IMR-90 (cell line): Measurements from ENCODE around the gene SLFNL1. TPM values are rescaled to one million over a fixed set of nuclear protein-coding genes. Genes with fewer than 3 reads are reported as not detected.
A peak's percentile ranks its signal among the peaks of the same experiment; 100 is the strongest.

Experiments used
- ATAC-seq: fragments of 200-7000 bp; cut with Tn5 transposase; 2 replicates; pipeline ENCODE4 v1.9.1; 2020; ENCODE audit warnings: low read depth, mild to moderate bottlenecking, moderate library complexity
- BruUV-seq: library from RNA; stranded (reverse); fragments of 400-500 nt; replicated peaks from 2 replicates; lab custom pipeline; 2021; lab: Mats Ljungman, UMichigan
- CTCF ChIA-PET: fragments of 300-600 bp; formaldehyde crosslinking; extraction: SDS; loops from one replicate; lab custom pipeline; 2021; ENCODE audit warnings: antibody characterized with exemption; lab: Yijun Ruan, JAX
- POLR2A ChIA-PET: fragments of 300-600 bp; sonication (Branson Sonifier 250); formaldehyde crosslinking; loops from one replicate; lab custom pipeline; 2022; ENCODE audit warnings: antibody characterized with exemption; ENCODE audit not compliant: unreplicated experiment; lab: Charles Lee
- DNase-seq: peaks from one replicate; pipeline ENCODE4 v3.0.0; 2013
- H2AFZ ChIP-seq: replicated peaks from 2 replicates; pipeline ENCODE3; 2013; ENCODE audit warnings: low read length, mild to moderate bottlenecking; ENCODE audit not compliant: poor library complexity
- H2AK5ac ChIP-seq: 2 replicates; pipeline ENCODE4 v1.6.1; 2013; ENCODE audit warnings: low read depth, low read length, inconsistent platforms
- H2AK9ac ChIP-seq: replicated peaks from 2 replicates; pipeline ENCODE3; 2013; ENCODE audit warnings: mild to moderate bottlenecking, low read depth, low read length, moderate library complexity; ENCODE audit not compliant: poor library complexity
- H2BK120ac ChIP-seq: 2 replicates; pipeline ENCODE4 v1.6.1; 2013; ENCODE audit warnings: low read depth, low read length, inconsistent platforms
- H2BK15ac ChIP-seq: 3 replicates; pipeline ENCODE4 v1.6.1; 2013; ENCODE audit warnings: low read depth, low read length, inconsistent platforms
- H2BK20ac ChIP-seq: 2 replicates; pipeline ENCODE4 v1.6.1; 2013; ENCODE audit warnings: low read depth, mild to moderate bottlenecking, inconsistent platforms, low read length, moderate library complexity
- H2BK5ac ChIP-seq: 2 replicates; pipeline ENCODE4 v1.6.1; 2013; ENCODE audit warnings: mild to moderate bottlenecking, low read depth, low read length, inconsistent platforms; ENCODE audit not compliant: poor library complexity, severe bottlenecking
- H3K14ac ChIP-seq: replicated peaks from 2 replicates; pipeline ENCODE4 v1.6.1; 2013; ENCODE audit warnings: low read depth, low read length, inconsistent platforms
- H3K18ac ChIP-seq: 2 replicates; pipeline ENCODE4 v1.6.1; 2013; ENCODE audit warnings: low read depth, low read length, control low read depth
- H3K23ac ChIP-seq: 2 replicates; pipeline ENCODE4 v1.6.1; 2013; ENCODE audit warnings: low read depth, low read length, inconsistent platforms
- H3K27ac ChIP-seq: 2 replicates; pipeline ENCODE4 v1.5.1; 2013; ENCODE audit warnings: mild to moderate bottlenecking, control low read depth, low read length; ENCODE audit not compliant: insufficient read depth
- H3K27me3 ChIP-seq: 2 replicates; pipeline ENCODE4 v1.6.1; 2013; ENCODE audit warnings: low read length; ENCODE audit not compliant: control insufficient read depth, insufficient read depth
- H3K36me3 ChIP-seq: 2 replicates; pipeline ENCODE4 v1.6.1; 2013; ENCODE audit warnings: low read length, mixed read lengths; ENCODE audit not compliant: control insufficient read depth, insufficient read depth
- H3K4ac ChIP-seq: 2 replicates; pipeline ENCODE4 v1.6.1; 2013; ENCODE audit warnings: low read depth, low read length, inconsistent platforms
- H3K4me1 ChIP-seq: 2 replicates; pipeline ENCODE4 v1.6.1; 2013; ENCODE audit warnings: low read length, mixed read lengths; ENCODE audit not compliant: control insufficient read depth, insufficient read depth
- H3K4me2 ChIP-seq: 2 replicates; pipeline ENCODE4 v1.6.1; 2013; ENCODE audit warnings: low read depth, mild to moderate bottlenecking, control low read depth, low read length, moderate library complexity
- H3K4me3 ChIP-seq: 2 replicates; pipeline ENCODE4 v1.5.1; 2013; ENCODE audit warnings: low read depth, mild to moderate bottlenecking, control low read depth, low read length, moderate library complexity; ENCODE audit not compliant: insufficient read depth
- H3K56ac ChIP-seq: 2 replicates; pipeline ENCODE4 v1.6.1; 2013; ENCODE audit warnings: low read length, inconsistent platforms; ENCODE audit not compliant: insufficient read depth; ENCODE audit errors: extremely low read depth
- H3K79me1 ChIP-seq, 2 experiments: 2 replicates each; pipeline ENCODE4 v1.6.1; 2013; ENCODE audit warnings: low read length in 2 of 2, inconsistent platforms in 1 of 2, low read depth in 1 of 2
- H3K9ac ChIP-seq: 2 replicates; pipeline ENCODE4 v1.6.1; 2013; ENCODE audit warnings: low read depth, low read length, control low read depth
- H3K9me1 ChIP-seq: 2 replicates; pipeline ENCODE4 v1.6.1; 2013; ENCODE audit warnings: low read length, inconsistent platforms; ENCODE audit not compliant: insufficient read depth
- H3K9me3 ChIP-seq: 2 replicates; pipeline ENCODE4 v1.6.1; 2013; ENCODE audit warnings: low read length; ENCODE audit not compliant: control insufficient read depth, insufficient read depth
- H4K20me1 ChIP-seq: 2 replicates; pipeline ENCODE4 v1.6.1; 2013; ENCODE audit warnings: low read length, inconsistent platforms; ENCODE audit not compliant: insufficient read depth
- H4K5ac ChIP-seq: 2 replicates; pipeline ENCODE4 v1.6.1; 2013; ENCODE audit warnings: mild to moderate bottlenecking, low read depth, low read length, control low read depth
- H4K8ac ChIP-seq, 2 experiments: 2 replicates each; pipeline ENCODE4 v1.6.1; 2013; ENCODE audit warnings: low read depth in 2 of 2, low read length in 2 of 2, control low read depth in 1 of 2, inconsistent platforms in 1 of 2
- H4K91ac ChIP-seq: 2 replicates; pipeline ENCODE4 v1.6.1; 2013; ENCODE audit warnings: low read depth, low read length, inconsistent platforms; ENCODE audit not compliant: insufficient read depth
- FOS ChIP-seq: fragments of 150-350 bp; IDR thresholded peaks from 2 replicates; pipeline ENCODE4 v1.6.1; 2016; ENCODE audit warnings: low read depth, low read length
- WGBS, 2 experiments: methylation state at CpG; one replicate each; pipeline versions ENCODE4 v1.1.5 to v1.1.7; 2013; ENCODE audit warnings: missing lambda C conversion rate in 2 of 2; ENCODE audit not compliant: insufficient read length in 1 of 2; ENCODE audit errors: extremely low coverage in 2 of 2; 5-methylcytosine and 5-hydroxymethylcytosine counted together
- dilution Hi-C: fragments of 300-500 bp; cut with HindIII; formaldehyde crosslinking; loops from one replicate; pipeline ENCODE4 v1.14.3; 2018; ENCODE audit warnings: low sequenced_read_pairs; ENCODE audit not compliant: unreplicated experiment
- in situ Hi-C: fragments of 300-500 bp; cut with MboI; formaldehyde crosslinking; loops from 3 replicates; pipeline ENCODE4 v1.14.3; 2019; ENCODE audit warnings: low sequenced_read_pairs, inconsistent platforms, mixed read lengths
- intact Hi-C: fragments of 100-400 bp; cut with micrococcal nuclease; formaldehyde crosslinking; loops from 2 replicates; pipeline ENCODE4 v1.10.0; 2022
- polyA plus RNA-seq, 3 experiments: library from polyadenylated mRNA; depleted of rRNA; stranded (reverse); fragments of >200 nt; gene quantifications; 2 replicates each; pipeline ENCODE4 v1.2.3, GENCODE V29; 2012; ENCODE audit warnings: low replicate concordance in 1 of 3
- total RNA-seq: library from RNA; depleted of rRNA; stranded (reverse); fragments of >200 nt; gene quantifications from 2 replicates; pipeline ENCODE4 v1.2.3, GENCODE V29; 2012
- TF ChIP-seq, protein P1 (sequence below): conservative IDR thresholded peaks from 2 replicates; pipeline ENCODE4 v1.5.1; 2012; ENCODE audit warnings: mild to moderate bottlenecking, low read depth, low read length, improper control_type of control experiment

The SLFNL1 gene
- total and polyA plus RNA-seq, 2 of the 4 experiments (the other 2 are of a cell fraction): under 0.01 to 0.09 TPM

- H3K18ac ChIP-seq: no peak overlapping the region
- no peak overlapping the region for H4K5ac ChIP-seq
- H3K4ac ChIP-seq: 0 out of 2 replicates have a peak overlapping the region, but pooled peaks have one; percentile 31
- WGBS, 2 experiments: no CpG with 5 or more reads among the region's 1 CpG
- TF ChIP-seq, protein P1, sequence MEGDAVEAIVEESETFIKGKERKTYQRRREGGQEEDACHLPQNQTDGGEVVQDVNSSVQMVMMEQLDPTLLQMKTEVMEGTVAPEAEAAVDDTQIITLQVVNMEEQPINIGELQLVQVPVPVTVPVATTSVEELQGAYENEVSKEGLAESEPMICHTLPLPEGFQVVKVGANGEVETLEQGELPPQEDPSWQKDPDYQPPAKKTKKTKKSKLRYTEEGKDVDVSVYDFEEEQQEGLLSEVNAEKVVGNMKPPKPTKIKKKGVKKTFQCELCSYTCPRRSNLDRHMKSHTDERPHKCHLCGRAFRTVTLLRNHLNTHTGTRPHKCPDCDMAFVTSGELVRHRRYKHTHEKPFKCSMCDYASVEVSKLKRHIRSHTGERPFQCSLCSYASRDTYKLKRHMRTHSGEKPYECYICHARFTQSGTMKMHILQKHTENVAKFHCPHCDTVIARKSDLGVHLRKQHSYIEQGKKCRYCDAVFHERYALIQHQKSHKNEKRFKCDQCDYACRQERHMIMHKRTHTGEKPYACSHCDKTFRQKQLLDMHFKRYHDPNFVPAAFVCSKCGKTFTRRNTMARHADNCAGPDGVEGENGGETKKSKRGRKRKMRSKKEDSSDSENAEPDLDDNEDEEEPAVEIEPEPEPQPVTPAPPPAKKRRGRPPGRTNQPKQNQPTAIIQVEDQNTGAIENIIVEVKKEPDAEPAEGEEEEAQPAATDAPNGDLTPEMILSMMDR: no peak
- no peak for TF ChIP-seq FOS
- H4K91ac ChIP-seq: no peak overlapping the region
- ChIA-PET POLR2A (no interaction called here), CTCF (no interaction called here)
- peak overlapping the region; percentile 74; the same call in 1 of the 2 replicates for H2BK20ac ChIP-seq
- peaks cover 3% of the 10 kb centered on the region for H3K4me1 ChIP-seq
- H4K20me1 ChIP-seq: no peaks in the 10 kb centered on the region
- intact Hi-C loops (no loop called here), dilution Hi-C loops (no loop called here), in situ Hi-C loops (loop anchor here (25.0 kb wide), 1 partner anchor 335 kb away; no protein-coding TSS in a partner anchor)
- no peaks in the 10 kb centered on the region for H3K36me3 ChIP-seq
- H3K14ac ChIP-seq: no peak overlapping the region
- H2BK120ac ChIP-seq: no peak overlapping the region
- BruUV-seq: no TSS peak
- H3K4me3 ChIP-seq: no peak overlapping the region
- H2BK15ac ChIP-seq: 0 out of 3 replicates have a peak overlapping the region, but pooled peaks have one; percentile 80
- no peak overlapping the region for H3K56ac ChIP-seq
- H3K27ac ChIP-seq: no peak overlapping the region
- ATAC-seq (no peak), DNase-seq (no peak)
- H2AFZ ChIP-seq: no peak overlapping the region
- H3K9me1 ChIP-seq: peaks cover 5% of the 10 kb centered on the region; the same call in 1 of the 2 replicates
- H3K9me3 ChIP-seq: no peaks in the 10 kb centered on the region
- 0 out of 2 replicates have a peak overlapping the region, but pooled peaks have one; percentile 70 for H2AK5ac ChIP-seq
- H3K23ac ChIP-seq: no peak overlapping the region
- no peak overlapping the region for H3K4me2 ChIP-seq
- no peak overlapping the region for H4K8ac ChIP-seq
- no peak overlapping the region for H2AK9ac ChIP-seq
- H2BK5ac ChIP-seq: no peak overlapping the region
- no peaks in the 10 kb centered on the region for H3K27me3 ChIP-seq
- no peaks in the 10 kb centered on the region for H3K79me1 ChIP-seq
- H3K9ac ChIP-seq: no peak overlapping the region
These were observed 49.6 kb downstream of the SLFNL1 start for GRCh38 chr1:40971966-40972365.
